ENCODE measurements around the gene CDCP1.

Gene CDCP1

GRCh38 chr3:45145681-45146614, at the start of gene CDCP1:
Gene CDCP1, minus strand, starts transcription at chr3:45146378. Its CDS starts 91 bp downstream, at chr3:45146287.
- DNase-seq = no peak

- no peak for DNase-seq
Measured at GRCh38 chr3:45194791-45195190, 48.6 kb upstream of the CDCP1 start.

GRCh38 chr3:45191924-45192417, 45.8 kb upstream of the CDCP1 start:
- no peak for DNase-seq

- no peak for DNase-seq
Measured at GRCh38 chr3:45191424-45191823, 45.2 kb upstream of the CDCP1 start.

DNA sequence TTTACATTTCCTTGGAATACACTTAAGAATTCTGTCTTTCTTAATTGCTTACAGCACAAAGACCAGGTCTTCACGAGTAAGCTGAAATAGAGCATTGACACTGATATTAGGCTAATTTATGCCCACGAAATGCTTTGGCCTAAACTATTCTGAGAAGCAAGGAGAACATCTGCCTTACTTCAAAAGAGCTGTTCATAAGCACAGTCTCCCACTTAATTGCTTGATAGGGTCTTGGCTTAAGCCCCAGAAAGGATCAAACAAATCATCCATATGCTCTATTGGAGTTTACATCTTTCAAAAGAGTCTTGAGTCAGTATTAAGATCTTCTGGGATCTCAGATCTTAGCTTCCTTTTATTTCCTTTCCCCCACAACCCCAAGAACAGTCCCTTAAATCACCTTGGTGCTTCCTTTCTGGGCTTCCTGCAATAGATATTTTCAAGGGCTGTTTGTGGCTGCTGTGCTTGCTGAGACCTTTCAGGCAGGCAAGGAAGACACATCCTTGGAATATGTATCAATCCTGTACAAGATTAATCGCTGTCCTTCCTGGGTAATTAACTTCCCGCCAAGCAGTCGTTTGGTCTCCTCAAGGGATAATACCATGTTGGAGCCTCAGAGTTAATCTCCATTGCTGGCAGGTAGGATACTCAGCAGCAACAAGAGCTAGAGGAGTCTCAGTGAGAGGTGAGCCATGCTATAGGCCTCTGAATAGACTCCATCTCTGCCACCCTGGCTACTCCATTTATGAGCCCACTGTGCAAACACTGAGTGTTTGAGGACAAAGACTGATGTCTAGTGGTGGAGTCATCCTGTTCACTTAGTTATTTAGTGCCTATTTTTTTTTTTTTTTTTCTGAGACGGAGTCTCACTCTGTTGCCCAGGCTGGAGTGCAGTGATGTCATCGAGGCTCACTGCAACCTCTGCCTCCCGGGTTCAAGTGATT, 42.8 kb upstream of the CDCP1 start:
- DNase-seq = no peak

GRCh38 chr3:45187694-45188141, 41.5 kb upstream of the CDCP1 start:
- no peak for DNase-seq

DNA sequence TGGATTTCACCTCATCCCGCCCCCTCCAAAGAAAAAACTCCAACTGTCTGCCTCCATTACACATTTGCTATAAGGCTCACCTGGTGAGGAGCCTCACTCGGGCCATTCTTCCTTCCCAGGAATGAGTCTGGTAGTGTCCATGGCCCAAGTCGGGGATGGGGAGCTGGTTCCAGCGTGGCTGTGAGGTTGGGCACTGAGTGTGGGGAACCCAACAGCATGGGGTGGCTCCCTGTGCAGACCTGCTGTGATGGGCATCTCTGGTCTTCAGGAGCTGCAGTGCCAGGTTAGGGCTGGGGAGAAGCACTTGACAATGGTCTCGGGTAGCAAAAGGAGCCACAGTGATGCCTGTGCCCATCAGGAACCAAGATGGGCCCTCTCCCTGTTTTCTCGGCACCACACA, 40.7 kb upstream of the CDCP1 start:
- DNase-seq = no peak

DNA sequence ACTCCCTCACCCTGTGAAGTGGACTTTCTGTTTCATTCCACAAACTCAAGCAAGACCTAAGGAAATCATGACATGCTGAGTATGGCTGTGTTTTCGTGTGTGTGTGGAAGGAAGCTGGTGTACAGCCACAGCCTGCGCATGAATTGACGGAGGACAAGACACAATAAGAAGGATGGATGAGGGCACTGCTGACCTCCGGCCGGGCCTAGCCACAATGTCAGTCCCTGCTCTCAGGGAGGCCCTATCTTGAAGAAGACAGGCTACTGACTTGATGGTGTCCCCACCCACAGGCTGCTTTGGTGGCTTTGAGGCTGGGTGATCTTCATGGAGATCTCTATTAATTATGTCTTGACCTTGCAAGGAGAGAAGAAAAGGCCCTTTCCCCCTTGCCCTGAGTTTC, 39.3 kb upstream of the CDCP1 start:
- DNase-seq = no peak

DNA sequence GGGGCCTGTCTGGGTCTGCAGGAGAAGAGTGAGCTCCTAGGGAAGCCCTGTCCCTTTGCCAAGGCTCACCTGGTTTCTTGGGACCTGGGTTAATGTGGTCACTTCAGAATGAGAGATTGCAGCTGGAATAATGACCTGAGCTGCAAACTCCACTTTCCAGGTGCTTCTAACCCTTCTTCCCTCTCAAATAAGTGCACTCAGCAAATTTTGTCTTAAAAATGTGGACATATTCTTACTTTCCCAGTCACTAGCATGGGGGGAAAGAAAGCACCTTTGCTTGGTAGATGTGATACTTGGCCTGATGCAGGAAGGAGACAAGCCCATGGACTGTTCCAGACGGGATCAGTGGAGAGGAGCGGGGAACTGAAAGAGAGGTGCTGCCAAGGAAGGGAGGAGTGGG, 38.9 kb upstream of the CDCP1 start:
- DNase-seq = no peak

DNA sequence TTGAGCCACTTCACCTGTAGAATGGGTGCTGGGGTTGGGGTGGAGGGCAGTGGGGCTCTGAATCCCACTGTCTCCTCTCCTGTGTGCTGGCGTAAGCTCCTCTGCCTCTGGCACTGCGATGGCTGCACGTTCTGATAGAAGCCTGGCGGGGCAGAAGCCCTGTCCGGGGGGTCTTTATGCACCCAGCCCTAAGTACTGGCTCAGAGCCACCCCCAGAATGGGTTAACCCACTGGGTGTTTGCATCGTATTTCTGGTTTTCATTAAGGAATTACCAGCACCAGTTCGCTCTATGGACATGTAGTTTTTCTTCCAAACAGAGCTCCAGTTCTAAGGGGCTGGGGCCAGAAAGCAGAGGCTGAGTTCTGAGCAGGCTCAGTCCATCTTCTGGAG, 37.7 kb upstream of the CDCP1 start:
- DNase-seq = no peak

- no peak for DNase-seq
Measured at GRCh38 chr3:45182915-45183871, 37.0 kb upstream of the CDCP1 start.

DNA sequence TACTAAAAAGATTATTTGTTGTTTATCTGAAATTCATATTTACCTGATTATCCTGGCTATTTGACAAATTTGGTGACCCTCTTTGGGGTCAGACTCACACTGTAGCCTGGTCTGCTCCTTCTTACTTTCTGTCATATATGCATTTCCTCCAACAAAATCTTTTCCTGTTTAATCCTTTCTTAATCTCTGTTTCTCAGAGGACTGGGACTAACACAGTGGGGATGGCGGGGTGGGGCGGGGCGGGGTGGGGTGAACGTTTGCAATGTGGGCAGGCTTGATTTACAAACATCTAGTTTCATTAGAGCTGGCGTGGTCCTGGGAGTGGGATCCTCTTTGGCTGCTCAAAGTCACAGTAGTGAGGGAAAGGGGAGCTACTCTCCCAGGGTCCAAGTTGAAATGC, 35.3 kb upstream of the CDCP1 start:
- DNase-seq = no peak

DNA sequence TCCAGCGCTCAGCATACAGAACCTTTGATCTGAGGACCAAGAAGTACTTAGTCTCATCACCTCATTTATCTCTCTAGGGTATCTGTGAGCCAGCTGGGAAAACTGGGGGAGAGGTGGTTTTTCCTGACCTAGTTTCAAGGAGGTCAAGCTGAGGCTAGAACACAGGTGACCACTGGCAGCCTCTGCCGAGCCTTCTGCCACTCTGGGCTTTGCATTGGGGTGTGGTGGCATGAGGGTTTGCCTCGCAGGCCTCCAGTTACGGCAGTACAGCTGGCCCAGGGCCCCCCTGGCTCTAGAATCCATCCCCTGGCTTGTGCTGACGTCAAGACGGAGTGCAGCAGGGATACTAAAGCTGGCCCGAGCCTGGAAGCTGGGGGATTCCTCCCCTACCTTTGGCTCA, 34.7 kb upstream of the CDCP1 start:
- DNase-seq = no peak

DNA sequence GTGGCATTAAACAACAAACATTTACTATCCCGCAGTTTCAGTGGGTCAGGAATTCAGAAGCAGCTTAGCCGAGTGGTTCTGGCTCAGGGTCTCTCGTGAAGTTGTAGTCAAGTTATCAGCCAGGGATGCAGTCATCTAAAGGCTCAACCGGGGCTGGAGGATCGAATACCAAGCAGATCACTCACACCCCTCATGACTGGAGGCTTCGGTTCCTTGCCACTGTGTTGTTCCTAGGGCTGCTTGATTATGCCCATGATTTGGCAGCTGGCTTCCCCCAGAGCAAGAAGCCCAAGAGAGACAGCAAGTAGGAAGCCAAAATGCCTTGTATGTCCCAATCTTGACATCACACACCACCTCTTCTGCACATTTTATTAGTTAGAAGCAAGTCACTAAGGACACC, 33.9 kb upstream of the CDCP1 start:
- DNase-seq = no peak

DNA sequence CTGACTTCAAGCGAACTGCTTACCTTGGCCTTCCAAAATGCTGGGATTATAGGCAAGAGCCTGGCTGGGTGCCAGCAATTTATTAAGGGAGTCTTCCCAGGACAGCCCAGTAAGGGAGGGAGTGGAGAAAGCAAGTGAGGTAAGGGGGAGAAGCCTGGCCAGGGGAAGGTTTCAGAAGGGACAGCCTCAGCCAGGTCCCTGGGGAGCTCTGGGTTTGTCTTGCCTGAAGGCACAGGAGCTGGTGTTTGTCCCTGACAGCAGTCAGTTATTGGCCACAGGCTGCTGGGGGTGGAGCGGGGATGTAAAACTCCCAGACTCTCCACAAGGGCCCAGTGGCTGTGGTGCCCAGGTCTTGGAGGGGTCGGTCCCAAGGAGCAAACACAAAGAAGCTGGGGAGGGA, 33.0 kb upstream of the CDCP1 start:
- no peak for DNase-seq

- no peak for DNase-seq
Measured at GRCh38 chr3:45178183-45179023, 32.2 kb upstream of the CDCP1 start.

GRCh38 chr3:45176912-45177311, 30.7 kb upstream of the CDCP1 start:
- DNase-seq = no peak

DNA sequence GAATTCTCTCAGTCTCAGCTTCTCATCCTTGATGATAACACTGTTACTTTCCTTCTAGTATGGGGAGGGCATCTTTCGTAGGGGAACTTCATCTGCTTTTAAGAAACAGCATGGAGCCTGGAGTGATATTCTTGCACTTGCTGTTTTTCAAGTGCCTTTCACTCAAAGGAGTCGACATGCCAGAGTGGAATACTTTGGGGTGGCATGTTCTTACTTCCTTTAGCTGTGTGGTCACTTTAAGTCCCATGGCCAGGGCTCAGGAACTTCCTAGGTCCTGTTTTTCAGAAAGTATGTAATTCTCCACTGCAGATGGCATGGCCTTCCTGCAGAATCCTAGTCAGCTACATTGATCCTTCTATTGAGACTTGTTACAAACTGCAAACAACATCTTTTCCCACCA, 28.1 kb upstream of the CDCP1 start:
- no peak for DNase-seq

DNA sequence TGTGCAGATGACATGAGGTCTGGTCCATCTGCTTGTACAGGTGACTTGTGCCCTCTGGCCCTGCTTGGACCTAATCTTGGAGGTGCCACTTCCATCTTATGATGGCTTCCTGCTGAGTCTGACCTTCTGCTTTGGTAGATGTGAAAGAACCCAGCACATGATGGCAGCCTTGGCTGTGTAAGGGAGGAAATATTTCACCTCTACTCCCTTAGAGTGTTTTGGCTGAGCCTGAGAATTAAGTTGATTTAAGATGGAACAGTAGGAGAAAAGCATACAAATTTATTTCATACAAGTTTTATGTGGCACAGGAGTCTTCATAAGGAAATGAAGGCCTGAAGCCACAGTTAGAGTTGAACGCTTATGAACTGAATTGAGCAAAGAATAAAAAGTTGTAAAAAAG, 27.6 kb upstream of the CDCP1 start:
- no peak for DNase-seq

DNA sequence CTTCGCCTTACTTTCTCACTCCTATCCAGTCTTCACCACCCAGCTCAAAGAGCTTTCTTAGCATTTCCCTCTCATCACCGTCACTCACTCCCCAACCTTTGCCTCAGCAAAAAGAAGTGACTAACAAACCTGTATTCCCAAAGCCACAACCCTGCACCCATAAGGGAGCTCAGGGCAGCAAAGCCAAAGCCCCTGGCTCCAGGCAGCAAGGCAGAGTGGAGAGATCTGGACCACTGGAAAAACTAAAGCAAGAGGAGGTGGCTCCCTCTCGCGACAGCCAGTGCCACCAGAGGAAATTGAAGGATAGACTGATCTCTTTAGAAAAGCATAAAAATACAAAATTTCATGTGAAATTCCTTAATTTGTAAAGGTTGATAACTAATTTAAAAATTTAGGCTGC, 25.1 kb upstream of the CDCP1 start:
- DNase-seq = no peak

DNA sequence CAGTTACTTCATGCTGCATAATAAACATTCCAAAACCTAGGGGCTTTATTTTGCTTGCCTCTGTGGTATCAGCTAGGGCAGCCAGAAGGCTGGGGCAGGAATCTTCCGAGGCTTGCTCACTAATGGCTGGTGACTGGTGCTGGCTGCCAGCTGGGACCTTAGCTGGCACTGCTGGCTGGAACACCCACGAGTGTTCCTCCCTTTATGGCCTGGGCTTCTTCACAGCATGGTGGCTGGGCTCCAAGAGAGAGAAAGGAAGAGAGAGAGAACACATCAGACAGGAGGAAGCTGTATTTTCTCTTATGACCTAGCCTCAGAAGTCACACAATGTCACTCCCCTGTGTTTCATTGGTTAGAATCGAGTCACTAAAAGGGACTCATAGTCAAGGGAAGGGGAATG, 23.9 kb upstream of the CDCP1 start:
- no peak for DNase-seq

Data from activated T-cell treated with anti-CD3 and anti-CD28 coated beads, Interleukin-2, amount 50 U/mL, for 1 hour (primary cell).